GM10266 (cell line): ENCODE results near the gene ELP5.

Source experiments
- DNase-seq: peaks from one replicate; pipeline ENCODE4 v3.0.0; 2012; ENCODE audit errors: extremely low spot score
- CTCF ChIP-seq: IDR thresholded peaks from 2 replicates; pipeline ENCODE4 v1.5.1; 2012; ENCODE audit warnings: mild to moderate bottlenecking, low read depth; ENCODE audit not compliant: control insufficient read depth, insufficient read depth; ENCODE audit errors: missing control alignments

Gene ELP5

GRCh38 chr17:7224110-7224509 is 27.9 kb upstream of the ELP5 start:
- TF ChIP-seq CTCF: no peak
- DNase-seq: no peak

GRCh38 chr17:7224661-7225111 is 27.3 kb upstream of the ELP5 start:
- no peak for TF ChIP-seq CTCF
- DNase-seq: no peak

GRCh38 chr17:7225711-7226331 is 26.2 kb upstream of the ELP5 start:
- TF ChIP-seq CTCF: no peak
- DNase-seq: no peak

- DNase-seq: no peak
- no peak for TF ChIP-seq CTCF
Observed at GRCh38 chr17:7226721-7227710, 25.0 kb upstream of the ELP5 start.

GRCh38 chr17:7228920-7229319 is 23.1 kb upstream of the ELP5 start:
- no peak for DNase-seq
- TF ChIP-seq CTCF: no peak

- no peak for DNase-seq
- TF ChIP-seq CTCF: no peak
Observed at GRCh38 chr17:7229504-7229903, 22.5 kb upstream of the ELP5 start.

- no peak for TF ChIP-seq CTCF
Observed at GRCh38 chr17:7232114-7232513, 19.9 kb upstream of the ELP5 start.

More at GRCh38 chr17:7232114-7232513, 19.9 kb upstream of the ELP5 start:
- no peak for DNase-seq
